Parathyroid adenoma (tissue), 2 donors: Measurements from ENCODE around the gene TMEM200A.

Experiments used
- H2AFZ ChIP-seq: fragments of 300-600 bp; sonication (generic); one replicate; pipeline ENCODE4 v1.7.0; 2017; ENCODE audit warnings: antibody characterized with exemption, mild to moderate bottlenecking
- H3K27ac ChIP-seq: fragments of 300-600 bp; sonication (generic); one replicate; pipeline ENCODE4 v1.7.0; 2017
- H3K27me3 ChIP-seq: fragments of 300-600 bp; sonication (generic); one replicate; pipeline ENCODE4 v1.7.0; 2017; ENCODE audit warnings: low read length; ENCODE audit not compliant: control insufficient read depth, insufficient read depth
- H3K36me3 ChIP-seq: fragments of 300-600 bp; sonication (generic); one replicate; pipeline ENCODE4 v1.7.0; 2017; ENCODE audit warnings: low read length; ENCODE audit not compliant: control insufficient read depth, insufficient read depth
- H3K4me1 ChIP-seq: fragments of 300-600 bp; sonication (generic); one replicate; pipeline ENCODE4 v1.7.0; 2017; ENCODE audit warnings: control low read depth
- H3K4me2 ChIP-seq: fragments of 300-600 bp; sonication (generic); one replicate; pipeline ENCODE4 v1.7.0; 2017; ENCODE audit warnings: low read length
- H3K4me3 ChIP-seq: fragments of 300-600 bp; sonication (generic); one replicate; pipeline ENCODE4 v1.7.0; 2017; ENCODE audit warnings: low read depth, low read length
- H3K79me2 ChIP-seq: fragments of 300-600 bp; sonication (generic); one replicate; pipeline ENCODE4 v1.7.0; 2017; ENCODE audit warnings: control low read depth
- H3K9ac ChIP-seq: fragments of 300-600 bp; sonication (generic); one replicate; pipeline ENCODE4 v1.7.0; 2017; ENCODE audit warnings: mild to moderate bottlenecking
- H3K9me3 ChIP-seq: fragments of 300-600 bp; sonication (generic); one replicate; pipeline ENCODE4 v1.7.0; 2017; ENCODE audit warnings: low read length; ENCODE audit not compliant: control insufficient read depth
- TF ChIP-seq, protein P1 (sequence below): fragments of 300-600 bp; sonication (generic); IDR thresholded peaks from one replicate; pipeline ENCODE4 v1.7.0; 2017; ENCODE audit warnings: antibody characterized with exemption, mild to moderate bottlenecking
- donor health status: primary hyperparathyroidism.

The TMEM200A gene

DNA sequence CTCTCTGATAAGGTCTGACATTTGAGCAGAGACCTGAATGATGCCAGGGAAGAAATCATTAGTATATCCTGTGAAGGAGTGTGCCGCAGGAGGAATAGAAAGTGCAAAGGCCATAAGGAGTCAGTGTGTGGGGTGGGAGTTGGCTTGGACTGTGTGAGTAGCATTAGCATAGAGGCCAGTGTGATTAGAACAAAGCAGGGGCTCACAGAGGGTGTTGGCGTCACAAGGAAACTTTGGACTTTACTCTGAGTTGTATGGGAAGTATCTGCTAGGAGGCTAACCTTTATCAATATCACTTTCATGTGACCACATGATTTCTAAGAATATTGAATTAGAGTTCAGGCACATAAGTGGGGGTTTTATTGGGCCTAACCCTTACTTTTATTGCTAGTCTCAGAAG lies 12.1 kb downstream of the TMEM200A start:
- Histone ChIP-seq H3K9me3 (no peaks in the 10 kb centered on the region), H3K27ac (no peak overlapping the region), H3K4me2 (no peak overlapping the region), H3K27me3 (no peaks in the 10 kb centered on the region), H3K4me1 (no peaks in the 10 kb centered on the region), H3K36me3 (no peaks in the 10 kb centered on the region), H2AFZ (no peak overlapping the region), H3K4me3 (no peak overlapping the region), H3K79me2 (no peaks in the 10 kb centered on the region), H3K9ac (no peak overlapping the region)
- TF ChIP-seq, protein P1, sequence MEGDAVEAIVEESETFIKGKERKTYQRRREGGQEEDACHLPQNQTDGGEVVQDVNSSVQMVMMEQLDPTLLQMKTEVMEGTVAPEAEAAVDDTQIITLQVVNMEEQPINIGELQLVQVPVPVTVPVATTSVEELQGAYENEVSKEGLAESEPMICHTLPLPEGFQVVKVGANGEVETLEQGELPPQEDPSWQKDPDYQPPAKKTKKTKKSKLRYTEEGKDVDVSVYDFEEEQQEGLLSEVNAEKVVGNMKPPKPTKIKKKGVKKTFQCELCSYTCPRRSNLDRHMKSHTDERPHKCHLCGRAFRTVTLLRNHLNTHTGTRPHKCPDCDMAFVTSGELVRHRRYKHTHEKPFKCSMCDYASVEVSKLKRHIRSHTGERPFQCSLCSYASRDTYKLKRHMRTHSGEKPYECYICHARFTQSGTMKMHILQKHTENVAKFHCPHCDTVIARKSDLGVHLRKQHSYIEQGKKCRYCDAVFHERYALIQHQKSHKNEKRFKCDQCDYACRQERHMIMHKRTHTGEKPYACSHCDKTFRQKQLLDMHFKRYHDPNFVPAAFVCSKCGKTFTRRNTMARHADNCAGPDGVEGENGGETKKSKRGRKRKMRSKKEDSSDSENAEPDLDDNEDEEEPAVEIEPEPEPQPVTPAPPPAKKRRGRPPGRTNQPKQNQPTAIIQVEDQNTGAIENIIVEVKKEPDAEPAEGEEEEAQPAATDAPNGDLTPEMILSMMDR: no peak

DNA sequence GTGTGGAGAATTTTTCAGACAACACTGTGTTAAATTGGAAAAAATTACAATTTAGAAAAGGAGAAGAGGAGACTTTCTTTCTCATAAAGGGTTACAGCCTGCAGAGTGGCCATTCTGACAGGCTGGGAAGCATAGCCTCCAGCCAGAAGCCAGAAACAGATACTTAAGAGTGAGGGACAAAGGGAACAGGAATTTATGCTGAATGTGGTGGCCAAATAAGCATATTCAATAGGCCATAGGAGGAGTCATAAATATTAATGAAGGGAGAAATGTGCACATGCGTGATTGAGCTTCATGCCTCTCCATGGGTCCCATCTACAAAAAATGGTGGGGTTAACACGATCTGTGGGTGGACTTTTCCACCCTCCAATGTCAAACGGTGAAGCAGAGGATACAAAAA lies 13.4 kb downstream of the TMEM200A start:
- TF ChIP-seq, protein P1: no peak
- no peaks in the 10 kb centered on the region for H3K27me3 ChIP-seq
- H3K79me2 ChIP-seq: no peaks in the 10 kb centered on the region
- H3K9me3 ChIP-seq: no peaks in the 10 kb centered on the region
- no peak overlapping the region for H3K27ac ChIP-seq
- H3K4me2 ChIP-seq: no peak overlapping the region
- no peak overlapping the region for H3K9ac ChIP-seq
- no peaks in the 10 kb centered on the region for H3K36me3 ChIP-seq
- no peak overlapping the region for H3K4me3 ChIP-seq
- H3K4me1 ChIP-seq: no peaks in the 10 kb centered on the region
- H2AFZ ChIP-seq: no peak overlapping the region

DNA sequence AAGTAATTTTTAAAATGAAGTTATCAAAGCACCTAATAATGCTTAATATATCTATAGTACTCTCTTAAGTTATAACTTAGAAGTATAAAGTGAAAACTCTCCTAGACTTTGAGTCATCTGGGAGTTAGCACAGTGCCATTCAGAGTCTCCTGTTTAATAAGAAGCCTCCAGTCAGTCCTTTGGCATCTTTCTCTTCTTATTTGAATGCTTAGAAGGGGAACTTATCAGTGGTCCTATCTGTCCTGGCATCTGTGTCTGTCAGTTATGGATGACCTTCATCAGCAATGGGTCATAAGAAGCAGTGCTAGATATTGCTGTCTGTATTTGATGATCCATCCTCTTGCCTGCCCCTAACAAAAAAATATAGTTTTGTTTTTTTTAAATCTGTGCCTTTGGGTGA lies 15.2 kb downstream of the TMEM200A start:
- Histone ChIP-seq H2AFZ (no peak overlapping the region), H3K4me2 (no peak overlapping the region), H3K27ac (no peak overlapping the region), H3K9ac (no peak overlapping the region), H3K36me3 (no peaks in the 10 kb centered on the region), H3K79me2 (no peaks in the 10 kb centered on the region), H3K4me3 (no peak overlapping the region), H3K4me1 (no peaks in the 10 kb centered on the region), H3K9me3 (no peaks in the 10 kb centered on the region), H3K27me3 (no peaks in the 10 kb centered on the region)
- TF ChIP-seq, protein P1: no peak

DNA sequence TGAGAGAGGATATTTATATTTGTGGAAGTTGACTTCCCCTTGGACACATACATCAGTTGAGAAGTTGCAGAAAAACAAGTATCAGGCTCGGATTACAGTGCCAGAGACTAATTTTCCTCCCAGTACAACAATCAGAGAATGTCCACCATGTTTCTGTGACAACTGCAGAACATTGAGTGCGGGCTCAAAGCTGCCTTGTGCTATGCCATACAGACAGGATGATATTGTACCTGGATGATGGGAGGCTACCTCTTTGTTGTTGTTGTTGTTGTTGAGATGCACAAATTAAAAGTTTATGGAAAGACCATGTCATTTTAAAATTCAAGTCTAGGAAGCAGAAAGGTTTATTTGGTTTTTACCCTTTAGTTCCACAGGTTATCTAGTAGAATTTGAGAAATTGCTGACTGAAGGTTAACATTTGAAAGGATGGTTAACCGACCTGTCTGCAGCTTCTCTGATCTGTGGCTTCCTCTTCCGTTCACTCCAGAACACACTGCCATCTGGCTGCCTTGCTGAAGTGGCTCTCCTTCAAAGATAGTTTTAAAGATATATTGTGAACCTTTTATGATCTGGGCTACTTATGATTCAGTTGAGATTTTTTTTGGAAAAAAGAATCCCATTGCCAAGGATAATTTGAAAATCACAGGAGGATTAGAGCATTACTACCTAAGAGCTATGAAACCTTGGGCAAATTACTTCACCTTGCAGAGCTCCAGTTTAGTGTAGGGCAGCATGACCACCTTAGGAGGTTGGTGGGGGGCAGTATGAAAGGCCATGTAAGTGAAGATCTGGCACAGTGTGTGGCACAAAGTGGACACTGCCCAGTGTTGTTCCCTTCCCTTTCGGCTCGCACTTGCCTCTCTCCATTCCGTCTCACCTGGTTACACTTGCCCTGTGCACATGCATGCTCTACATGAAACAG lies 15.9 kb downstream of the TMEM200A start:
- Histone ChIP-seq H3K9ac (no peak overlapping the region), H3K4me3 (no peak overlapping the region), H3K9me3 (no peaks in the 10 kb centered on the region), H3K79me2 (no peaks in the 10 kb centered on the region), H3K4me1 (no peaks in the 10 kb centered on the region), H3K27me3 (no peaks in the 10 kb centered on the region), H2AFZ (no peak overlapping the region), H3K4me2 (no peak overlapping the region), H3K36me3 (no peaks in the 10 kb centered on the region), H3K27ac (no peak overlapping the region)
- TF ChIP-seq, protein P1: no peak
